ENCODE results near the gene DNLZ.
A peak's percentile ranks its signal among the peaks of the same experiment; 100 is the strongest.

The DNLZ gene

DNA sequence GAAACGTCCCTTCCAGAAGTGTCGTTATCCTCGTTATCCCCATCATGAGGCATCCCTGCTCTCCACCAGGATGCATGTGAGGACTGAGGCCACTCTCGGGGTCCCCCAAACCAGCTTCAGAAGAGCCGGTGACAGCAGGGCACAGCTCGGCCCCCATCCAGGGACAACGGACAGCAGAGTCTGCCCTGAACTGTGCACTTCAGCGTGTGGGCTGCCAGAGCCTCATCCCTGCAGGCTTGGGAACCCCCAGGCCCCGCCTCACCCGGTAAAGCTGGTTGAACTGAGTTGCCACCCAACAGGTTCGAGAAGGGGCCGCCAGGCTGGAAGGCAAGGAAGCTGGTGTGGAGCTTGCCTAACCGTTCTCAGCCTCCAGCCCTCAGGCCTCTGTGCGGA lies 10.6 kb upstream of the DNLZ start:
- no peak for DNase-seq

DNA sequence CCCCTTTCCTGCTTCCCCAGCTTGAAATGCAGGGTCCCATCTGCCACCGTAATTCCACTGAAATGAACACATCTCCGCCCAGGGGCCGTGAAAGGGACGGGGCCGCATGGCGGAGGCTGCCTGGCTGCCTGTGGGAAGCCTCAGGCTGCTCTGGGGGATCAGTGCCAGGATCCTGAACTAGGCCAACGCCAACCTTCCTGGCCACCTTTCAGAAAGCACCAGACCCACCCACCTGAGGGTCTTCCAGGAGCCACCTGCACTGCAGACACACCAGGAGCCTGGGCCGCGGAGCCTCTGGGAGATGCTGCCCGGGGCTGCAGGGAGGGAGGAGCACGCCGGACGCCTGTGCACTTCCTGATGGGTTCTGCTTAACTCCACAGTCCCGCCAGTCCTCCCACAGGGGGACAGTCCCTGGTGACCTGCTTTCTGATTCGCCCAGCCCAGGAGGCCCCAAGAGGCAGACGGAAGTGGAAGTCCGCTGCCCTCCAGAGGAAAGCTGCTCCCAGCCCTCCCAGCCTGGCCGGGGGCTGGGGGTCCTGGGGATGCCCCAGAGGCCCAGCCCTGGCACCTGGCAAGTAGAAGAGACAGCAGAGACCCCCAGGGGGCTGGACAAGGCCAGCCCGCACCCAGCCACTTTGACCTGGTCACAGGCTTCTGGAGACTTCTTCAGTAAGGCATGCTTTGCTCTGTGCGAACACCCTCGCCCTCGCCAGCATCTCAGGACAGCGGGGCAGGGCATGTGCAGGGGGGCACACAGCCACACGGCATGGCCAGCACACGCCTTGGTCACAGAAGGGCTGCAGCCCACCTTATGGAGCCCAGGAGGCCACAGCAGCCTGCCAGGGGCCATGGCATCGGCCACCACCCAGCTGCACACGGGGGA lies 10.0 kb upstream of the DNLZ start, which contains the start of gene CARD9:
Gene CARD9, minus strand, starts transcription at position 370 of the 883 bp plus-strand sequence. CDS start 1,591 bp downstream, outside the sequence.
- DNase-seq = peak; percentile 60

DNA sequence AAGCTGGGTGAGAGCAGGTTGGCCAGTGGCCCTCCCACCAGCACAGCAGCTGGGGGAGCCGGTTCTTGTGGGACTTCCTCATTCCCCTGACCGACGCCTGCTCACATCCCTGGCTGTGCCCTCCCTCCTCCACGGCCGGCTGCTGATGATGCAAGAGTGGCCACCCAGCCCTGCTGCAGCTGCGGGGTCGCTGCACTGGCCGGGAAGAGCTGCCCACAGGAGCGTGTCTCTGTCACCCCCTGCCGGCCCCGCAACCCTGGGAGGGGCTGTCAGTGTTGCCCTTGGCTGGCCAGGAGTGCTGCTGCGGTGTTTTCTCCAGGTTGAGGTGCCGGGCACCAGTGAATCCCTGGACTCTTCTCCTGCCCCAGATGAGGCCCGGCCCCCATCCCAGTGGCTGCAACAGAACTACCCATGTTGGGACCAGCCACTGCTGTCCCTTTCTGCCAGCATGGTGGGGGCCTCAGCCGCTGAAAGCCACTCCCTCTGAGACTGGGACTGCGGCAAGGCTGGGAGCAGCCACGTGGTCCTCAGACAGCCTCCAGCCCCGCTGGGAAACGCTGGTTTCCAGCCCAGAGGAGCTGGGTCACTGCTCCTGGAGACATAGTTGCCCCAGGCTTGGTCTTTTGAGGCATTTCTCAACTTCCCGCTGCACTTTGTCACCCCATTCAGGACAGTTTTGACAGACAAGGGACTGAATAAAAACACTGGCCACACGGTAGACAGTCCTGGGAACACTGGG lies 9.2 kb upstream of the DNLZ start:
- DNase-seq = peak; percentile 60

- no peak for DNase-seq
Observed at GRCh38 chr9:136372006-136372405, 8.5 kb upstream of the DNLZ start.

- DNase-seq = no peak
Observed at GRCh38 chr9:136371533-136371880, 8.0 kb upstream of the DNLZ start.

DNA sequence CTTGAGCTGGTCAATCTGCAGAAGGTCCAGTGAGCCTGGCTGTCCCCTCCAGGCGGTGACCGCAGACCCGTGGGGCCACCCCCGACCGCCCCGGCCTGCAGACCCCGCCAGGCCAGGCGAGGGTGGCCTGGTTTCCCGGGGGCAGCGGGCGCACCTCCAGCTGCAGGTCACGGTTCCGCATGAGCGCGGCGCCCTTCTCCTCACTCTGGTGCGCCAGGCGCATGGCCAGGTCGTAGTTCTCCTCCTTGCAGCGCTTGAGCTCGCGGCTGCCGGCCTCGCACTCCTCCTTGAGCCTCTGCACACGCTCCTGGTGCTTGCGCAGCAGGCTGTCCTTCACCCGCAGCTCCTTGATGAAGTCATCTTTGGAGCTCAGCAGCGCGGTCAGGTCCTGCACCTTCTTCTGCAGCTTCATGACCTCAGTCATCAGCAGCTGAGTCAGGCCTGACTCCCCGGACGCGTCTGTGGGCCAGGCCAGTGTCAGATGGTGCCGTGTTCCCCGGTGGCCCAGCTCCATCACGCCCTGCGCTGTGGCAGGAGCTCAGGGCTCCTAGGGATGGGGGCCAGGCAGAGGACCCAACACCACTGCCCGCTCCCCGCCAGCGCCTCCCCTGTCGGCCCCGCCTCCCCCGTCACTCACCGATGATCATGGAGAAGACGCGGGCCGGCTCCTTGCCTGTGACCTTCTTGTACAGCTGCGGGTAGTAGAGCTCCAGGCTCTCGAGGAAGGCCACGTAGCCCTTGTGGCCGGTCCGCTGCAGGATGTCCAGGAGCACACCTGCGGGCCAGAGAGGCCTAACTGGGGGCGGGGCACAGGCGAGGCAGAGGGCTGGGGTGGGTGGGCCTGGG lies 7.4 kb upstream of the DNLZ start:
- DNase-seq = no peak

DNA sequence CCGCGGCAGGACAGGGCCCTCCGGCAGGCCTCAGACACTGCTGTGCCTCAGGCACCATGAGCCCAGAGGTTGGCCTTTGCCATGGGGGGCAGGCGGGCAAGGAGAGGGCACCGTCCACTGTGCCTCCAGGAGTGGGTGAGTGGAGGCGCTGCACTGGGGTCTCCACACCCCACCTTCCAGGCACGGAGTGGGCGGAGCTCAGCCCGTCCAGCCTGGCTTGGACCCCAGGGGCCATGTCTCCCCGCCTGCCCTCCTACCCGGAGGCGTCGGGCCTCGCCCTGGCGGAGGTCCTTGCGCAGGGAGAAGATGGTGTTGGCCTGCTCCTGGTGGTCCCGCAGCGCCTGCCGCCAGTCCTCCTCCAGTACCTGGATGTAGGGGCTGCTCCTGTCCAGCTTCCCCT lies 6.5 kb upstream of the DNLZ start:
- DNase-seq = no peak

- no peak for DNase-seq
Observed at GRCh38 chr9:136368190-136368589, 4.6 kb upstream of the DNLZ start.

DNA sequence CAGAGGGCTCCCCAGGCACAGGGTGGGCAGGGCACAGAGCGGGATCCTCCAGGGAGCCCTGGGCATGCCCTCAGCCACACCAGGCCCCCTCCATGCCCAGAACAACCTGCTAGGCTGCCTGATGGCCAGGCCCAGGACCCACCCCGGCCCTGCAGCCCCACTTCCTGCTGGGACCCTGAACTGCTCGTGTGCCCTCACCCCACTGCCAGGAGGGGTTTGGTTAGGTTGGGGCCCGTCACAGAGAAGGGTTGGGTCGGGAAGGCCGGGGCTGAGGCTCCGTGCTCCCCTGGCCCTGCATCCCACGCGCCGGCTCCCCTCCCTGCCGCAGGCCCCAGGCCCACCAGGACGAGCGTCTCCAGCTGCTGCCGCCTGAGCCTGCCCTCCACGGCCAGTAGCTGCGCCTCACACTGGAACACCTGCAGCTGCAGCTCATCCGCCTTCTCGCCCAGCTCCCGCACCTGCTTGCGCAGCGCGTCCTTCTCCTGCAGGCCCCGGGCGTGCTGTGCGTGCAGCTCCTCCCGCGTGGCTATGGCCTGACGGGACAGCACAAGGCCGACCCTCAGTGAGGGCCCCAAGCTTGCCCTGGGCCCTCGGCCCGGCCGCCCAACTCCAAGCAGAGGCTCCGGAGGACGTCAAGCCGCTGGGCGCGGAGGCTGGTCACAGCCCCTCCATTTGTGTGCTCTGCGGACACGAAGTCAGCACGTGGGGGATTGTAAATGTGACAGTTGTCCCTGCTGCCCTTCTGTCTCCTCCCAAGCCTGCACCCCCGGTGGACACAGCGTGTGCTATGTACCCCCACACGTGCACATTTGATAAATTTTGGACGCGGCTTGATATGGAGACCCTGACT lies 4.0 kb upstream of the DNLZ start:
- no peak for DNase-seq

DNA sequence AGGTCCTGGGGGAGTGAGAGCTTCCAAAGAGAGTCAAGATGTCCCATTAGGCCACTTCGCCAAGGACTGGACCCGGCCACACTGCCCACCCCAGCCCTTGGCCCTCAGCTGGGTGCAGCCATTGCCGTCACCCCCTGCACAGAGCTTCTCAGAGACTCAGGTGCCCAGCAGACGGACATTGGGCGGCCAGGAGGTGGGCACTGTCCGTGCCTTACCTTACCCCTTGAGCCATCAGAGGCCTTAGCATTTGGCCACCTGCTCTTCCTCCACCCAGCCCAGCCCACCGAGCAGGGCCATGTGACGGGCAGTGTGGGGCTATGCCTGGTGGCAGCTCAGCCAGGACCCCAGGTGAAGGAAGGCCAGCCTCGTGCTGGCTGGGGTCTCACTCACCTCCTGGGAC lies 3.3 kb upstream of the DNLZ start:
- no peak for DNase-seq

DNA sequence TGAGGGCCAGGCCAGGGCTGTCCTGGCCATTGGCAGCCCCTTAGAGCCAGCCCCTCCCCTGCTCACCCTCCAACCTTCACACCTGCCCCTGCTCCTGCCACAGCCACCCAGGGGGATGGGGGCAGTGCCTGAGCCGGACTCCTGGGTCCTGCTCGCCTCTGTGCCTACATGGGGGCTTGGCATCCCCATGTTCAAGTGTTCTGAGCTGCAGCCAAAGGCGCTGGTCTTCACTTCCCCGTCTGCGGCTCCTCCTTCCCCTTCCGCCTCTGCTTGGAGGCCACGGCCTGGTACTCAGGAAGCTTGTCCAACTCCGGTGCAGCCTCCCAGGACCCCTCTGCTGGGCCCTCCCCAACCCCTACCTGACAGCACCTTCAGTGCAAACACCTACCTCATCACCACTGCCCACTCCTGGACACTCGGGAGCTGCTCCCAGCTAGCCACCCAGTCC lies 2.3 kb upstream of the DNLZ start:
- no peak for DNase-seq

DNA sequence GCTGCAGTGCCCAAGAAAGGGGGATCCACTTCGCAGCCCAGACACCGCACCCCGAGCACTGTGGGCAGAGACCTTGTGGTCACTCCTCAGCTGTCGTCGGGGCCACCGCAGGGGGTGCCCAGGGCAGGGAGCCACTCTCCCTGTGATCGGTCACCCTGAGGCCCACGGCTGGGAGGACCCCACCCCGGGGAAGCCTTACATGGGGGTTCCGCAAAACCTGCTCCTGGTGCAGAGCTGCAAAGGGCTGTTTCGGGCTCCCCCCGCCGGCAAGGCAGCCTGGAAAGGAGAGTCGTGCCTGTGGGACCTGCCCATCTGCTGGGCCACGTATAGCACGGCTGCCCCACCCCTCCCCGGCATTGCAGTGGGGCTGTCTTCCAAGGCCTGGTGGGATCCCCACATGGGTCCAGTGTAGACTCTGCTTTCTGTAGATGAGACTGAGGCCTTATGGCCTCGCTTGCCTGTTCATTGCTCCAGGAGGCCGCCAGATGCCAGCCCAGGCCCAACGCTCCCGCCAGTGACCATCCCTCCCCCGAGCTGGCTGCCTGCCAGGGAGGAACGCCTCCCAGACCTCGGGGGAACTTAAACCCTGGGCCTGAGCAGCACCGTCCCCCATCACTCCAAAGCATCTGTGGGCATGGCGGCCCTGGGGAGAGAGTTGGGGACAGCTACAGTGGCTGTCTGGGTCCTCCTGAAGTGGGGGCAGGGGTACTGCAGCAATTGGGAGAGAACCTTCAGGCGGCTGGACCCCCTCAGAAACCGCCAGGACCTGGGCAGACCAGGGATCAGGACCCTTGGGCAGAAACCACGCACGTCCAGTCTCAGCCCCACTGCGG lies 1.6 kb upstream of the DNLZ start:
- DNase-seq = no peak

DNA sequence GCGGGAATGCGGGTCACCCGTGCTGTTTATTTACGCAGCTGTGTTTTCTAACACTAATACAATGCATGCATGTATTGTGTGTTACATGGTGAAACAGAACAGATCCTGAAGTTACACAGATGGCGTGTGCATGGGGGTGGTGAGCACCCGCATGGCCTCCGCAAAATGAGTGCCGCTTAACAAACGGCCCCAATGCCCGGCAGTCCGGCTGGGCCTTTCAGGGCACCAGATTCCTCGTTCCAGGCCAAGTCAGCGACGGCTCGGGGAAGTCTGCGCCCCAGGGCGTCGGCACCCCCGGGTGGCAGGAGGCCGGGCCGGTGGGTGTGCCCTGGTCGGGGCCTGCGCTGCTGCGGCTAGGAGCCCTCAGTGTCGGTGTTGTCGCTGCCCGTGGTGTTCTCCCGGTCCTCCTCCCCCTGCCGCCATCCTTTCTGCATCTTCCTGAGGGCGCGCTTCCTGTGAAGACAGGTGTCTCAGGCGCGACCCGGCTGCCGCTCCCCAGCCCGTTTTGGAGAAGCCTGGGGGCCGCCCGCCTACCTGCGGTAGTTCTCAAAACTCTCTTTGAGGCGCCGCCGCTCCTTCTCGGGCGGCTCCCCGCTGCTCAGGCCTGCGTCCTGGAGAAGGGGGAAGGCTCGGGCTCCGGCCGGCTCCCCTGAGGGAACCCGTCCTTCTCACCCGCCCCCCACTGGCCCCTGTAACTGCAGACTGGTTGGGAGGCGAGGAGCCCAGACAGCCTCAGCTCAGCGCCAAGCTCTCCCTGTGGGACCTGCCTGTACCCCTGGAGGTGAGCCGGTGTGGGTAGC lies 605 bp upstream of the DNLZ start:
- no peak for DNase-seq

DNA sequence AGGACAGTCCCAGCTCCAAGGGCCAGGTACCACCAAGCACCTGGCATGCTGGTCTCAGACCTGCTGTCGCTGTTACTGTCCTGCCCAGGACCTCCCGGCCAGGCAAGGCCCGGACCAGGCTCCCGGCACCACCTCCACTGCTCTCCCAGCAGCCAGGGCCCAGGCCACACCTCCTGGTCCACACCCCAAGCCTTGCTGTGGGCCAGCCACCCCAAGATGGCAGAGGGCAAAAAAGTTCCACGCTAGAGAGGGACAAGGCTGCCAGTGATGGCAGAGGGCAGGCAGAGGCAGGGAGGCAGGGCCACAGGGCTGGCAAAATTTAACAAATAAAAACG lies 1.1 kb downstream of the DNLZ start:
- DNase-seq = no peak

- no peak for DNase-seq
Observed at GRCh38 chr9:136361754-136362449, 1.6 kb downstream of the DNLZ start.

DNA sequence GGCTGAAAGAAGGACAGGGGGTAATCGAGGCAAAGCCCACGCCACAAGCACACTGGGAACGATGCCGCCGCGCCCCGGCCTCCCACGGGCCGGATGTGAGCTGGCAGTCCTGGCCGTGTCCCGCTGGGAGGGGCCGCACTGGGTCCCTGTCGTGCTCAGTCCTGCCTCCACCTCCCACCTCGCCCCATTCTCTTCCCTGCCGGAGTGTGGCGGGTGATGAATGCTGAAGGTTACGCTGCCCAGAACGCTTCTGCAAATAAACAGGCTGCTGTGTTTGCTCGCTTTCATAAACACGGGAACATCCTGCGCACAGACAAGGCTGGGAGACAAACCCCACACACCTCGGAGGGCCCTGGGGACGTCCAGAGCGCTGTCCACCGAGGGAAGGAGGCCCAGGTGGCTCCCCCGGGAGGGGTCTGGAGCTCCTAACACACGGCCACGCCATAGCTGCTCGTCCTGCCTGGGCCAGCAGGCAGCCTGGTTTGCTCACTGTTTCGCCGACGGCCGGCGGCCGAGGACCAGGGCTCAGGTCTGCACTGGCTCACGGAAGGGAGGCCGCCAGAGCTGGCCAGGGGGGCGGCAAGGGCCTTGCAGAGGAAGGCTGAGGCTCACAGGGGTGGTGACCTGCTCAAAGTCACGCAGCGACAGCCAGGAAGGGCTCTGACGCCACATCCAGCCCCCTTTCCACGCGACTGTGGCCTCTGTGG lies 2.3 kb downstream of the DNLZ start:
- no peak for DNase-seq

- DNase-seq = no peak
Observed at GRCh38 chr9:136359774-136360718, 3.5 kb downstream of the DNLZ start.

DNA sequence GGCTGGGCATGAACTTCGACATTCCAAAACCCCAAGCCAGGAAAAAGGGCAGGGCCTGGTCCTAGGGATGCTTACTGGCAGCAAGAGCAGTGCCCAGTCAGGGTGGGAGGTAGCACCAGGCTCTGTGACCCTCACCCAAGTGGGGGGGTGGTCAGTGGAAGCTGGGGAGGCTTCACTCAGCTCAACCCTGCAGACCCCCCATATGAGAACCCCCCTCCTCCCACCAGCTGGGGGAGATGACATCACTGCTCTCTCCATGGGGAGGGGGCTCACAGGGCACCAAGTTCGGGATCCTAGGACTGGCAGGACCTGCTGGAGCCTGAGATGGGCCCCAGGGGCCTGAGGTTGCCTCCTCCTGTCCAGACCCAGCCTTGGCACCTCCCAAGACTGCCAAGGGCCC lies 4.7 kb downstream of the DNLZ start:
- no peak for DNase-seq
